GM10847 (cell line): ENCODE results near the gene ZC2HC1C.

Source experiments
- POLR2A ChIP-seq: IDR thresholded peaks from 2 replicates; pipeline ENCODE4 v1.6.1; 2011; ENCODE audit not compliant: insufficient read length; ENCODE audit errors: extremely low read depth

Gene ZC2HC1C

GRCh38 chr14:75113932-75114539, 44.6 kb downstream of the ZC2HC1C start:
- no peak for TF ChIP-seq POLR2A

DNA sequence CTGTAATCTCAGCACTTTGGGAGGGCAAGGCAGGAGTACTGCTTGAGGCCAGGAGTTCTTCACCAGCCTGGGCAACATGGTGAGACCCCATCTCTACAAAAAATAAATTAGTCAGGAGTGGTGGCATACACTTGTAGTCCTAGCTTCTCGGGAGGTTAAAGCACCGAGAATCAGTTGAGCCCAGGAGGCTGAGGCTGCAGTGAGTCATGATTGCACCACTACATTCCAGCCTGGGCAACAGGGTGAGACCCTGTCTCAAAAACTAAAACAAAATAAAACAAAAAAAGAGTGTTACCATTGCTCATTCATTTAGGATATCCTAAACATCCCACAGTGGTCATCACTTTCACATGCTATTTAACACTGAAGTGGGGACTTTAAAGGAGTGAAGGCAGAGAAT, 49.6 kb downstream of the ZC2HC1C start:
- TF ChIP-seq POLR2A, result no peak

GRCh38 chr14:75120541-75121291, 51.3 kb downstream of the ZC2HC1C start:
- TF ChIP-seq POLR2A, result no peak

DNA sequence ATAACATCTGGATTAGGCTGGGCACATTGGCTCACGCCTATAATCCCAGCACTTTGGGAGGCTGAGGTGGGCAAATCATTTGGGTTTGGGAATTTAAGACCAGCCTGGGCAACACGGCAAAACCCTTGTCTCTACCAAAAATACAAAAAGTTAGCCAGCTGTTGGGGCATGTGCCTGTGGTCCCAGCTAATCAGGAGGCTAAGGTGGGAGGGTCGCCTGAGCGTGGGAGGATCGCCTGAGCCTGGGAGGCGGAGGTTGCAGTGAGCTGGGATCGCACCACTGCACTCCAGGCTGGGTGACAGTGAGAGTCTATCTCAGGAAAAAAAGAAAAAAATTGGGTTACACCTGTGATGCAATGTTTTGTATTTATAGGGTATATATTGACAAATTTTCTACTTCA, 52.1 kb downstream of the ZC2HC1C start:
- no peak for TF ChIP-seq POLR2A

GRCh38 chr14:75123991-75124390, 54.5 kb downstream of the ZC2HC1C start:
- no peak for TF ChIP-seq POLR2A

- no peak for TF ChIP-seq POLR2A
Observed at GRCh38 chr14:75125617-75126016, 56.2 kb downstream of the ZC2HC1C start.

- TF ChIP-seq POLR2A, result no peak
Observed at GRCh38 chr14:75126121-75126544, 56.7 kb downstream of the ZC2HC1C start.

DNA sequence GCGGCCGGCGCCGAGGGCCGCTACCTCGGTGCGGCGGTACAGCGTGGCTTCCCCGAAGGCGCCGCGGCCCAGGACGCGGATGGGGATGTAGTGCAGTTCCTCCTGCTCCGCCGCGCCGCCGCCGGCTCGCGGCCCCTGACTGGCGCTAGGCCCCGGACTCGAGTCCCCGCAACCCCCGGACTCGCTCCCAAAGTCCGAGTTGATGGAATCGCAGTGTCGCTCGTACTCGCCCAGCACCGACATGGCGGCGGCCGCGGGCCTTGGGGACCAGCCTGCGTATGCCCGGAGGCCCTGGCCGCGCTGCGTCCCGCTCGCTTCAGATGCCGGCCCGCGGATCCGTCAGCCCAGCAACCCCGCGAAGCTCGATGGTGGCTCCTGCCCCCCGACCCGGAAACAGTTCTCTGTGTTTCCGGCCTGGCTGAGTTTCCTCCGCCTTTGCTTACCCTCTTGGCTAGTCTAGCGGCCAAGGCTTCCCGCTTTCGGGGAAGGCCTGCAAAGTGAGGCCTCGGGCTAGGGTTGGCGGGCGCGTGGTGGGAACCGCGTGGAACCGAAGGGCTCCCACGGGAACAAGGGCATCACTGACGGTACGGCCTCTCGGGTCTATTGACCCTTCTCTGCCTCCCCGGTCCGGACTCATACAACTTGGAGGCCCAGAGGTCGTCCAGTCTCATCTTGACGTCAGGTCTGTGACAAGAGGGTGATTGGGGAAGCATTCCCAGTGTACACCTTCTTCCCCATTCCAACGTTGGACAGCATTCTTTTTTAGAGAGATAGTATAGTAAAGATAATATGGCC, 57.4 kb downstream of the ZC2HC1C start, which contains the start of gene NEK9:
TSS of gene NEK9 (minus strand) at position 370 of the 795 bp plus-strand sequence. CDS start at position 243, 127 bp downstream.
- TF ChIP-seq POLR2A, result peak; percentile 81

GRCh38 chr14:75127903-75128595, 58.6 kb downstream of the ZC2HC1C start:
- no peak for TF ChIP-seq POLR2A

GRCh38 chr14:75128596-75128990, 59.2 kb downstream of the ZC2HC1C start:
- no peak for TF ChIP-seq POLR2A
